Keratinocyte (primary cell): ENCODE data around the gene C1orf174. TPM values are rescaled to one million over a fixed set of nuclear protein-coding genes. Genes with fewer than 3 reads are reported as not detected.

Experiments
- DNase-seq: peaks from one replicate; pipeline ENCODE4 v3.0.0-alpha.2; 2011; ENCODE audit warnings: low read depth, missing footprints, low spot score
- FAIRE-seq: peaks from 2 replicates; lab custom pipeline; 2011; peaks lifted over from hg19 to GRCh38; lab: Jason Lieb, UNC
- H2AFZ ChIP-seq: 2 replicates; pipeline ENCODE4 v1.6.0; 2012; ENCODE audit warnings: low read length, control low read depth, inconsistent platforms; ENCODE audit not compliant: control insufficient read depth
- H3K27ac ChIP-seq: 2 replicates; pipeline ENCODE4 v1.5.1; 2011; ENCODE audit warnings: low read length; ENCODE audit not compliant: control insufficient read depth, insufficient read depth
- H3K27me3 ChIP-seq: 3 replicates; pipeline ENCODE4 v1.6.0; 2011; ENCODE audit warnings: low read length; ENCODE audit not compliant: control insufficient read depth, insufficient read depth; ENCODE audit errors: extremely low read depth
- H3K36me3 ChIP-seq, 2 experiments: 2 replicates in 1 of 2; 3 replicates in 1 of 2; pipeline ENCODE4 v1.5.1; 2011; ENCODE audit warnings: low read length in 2 of 2, mild to moderate bottlenecking in 1 of 2; ENCODE audit not compliant: control insufficient read depth in 2 of 2, insufficient read depth in 2 of 2; ENCODE audit errors: extremely low read depth in 1 of 2
- H3K4me1 ChIP-seq: 3 replicates; pipeline ENCODE4 v1.5.1; 2011; ENCODE audit warnings: low read length; ENCODE audit not compliant: control insufficient read depth, insufficient read depth; ENCODE audit errors: extremely low read depth
- H3K4me2 ChIP-seq: 3 replicates; pipeline ENCODE4 v1.6.0; 2011; ENCODE audit warnings: low read depth, low read length; ENCODE audit not compliant: control insufficient read depth, insufficient read depth; ENCODE audit errors: extremely low read depth
- H3K4me3 ChIP-seq, 3 experiments: fragments of 200-600 bp in 1 of 3; sonication (generic) in 1 of 3; 2 replicates in 2 of 3; 3 replicates in 1 of 3; pipeline ENCODE4 v1.5.1; 2011 to 2016; ENCODE audit warnings: low read length in 3 of 3, mild to moderate bottlenecking in 3 of 3, control low read depth in 2 of 3, inconsistent platforms in 1 of 3, low read depth in 1 of 3, mixed read lengths in 1 of 3, mixed run types in 1 of 3, moderate library complexity in 1 of 3; ENCODE audit not compliant: control insufficient read depth in 2 of 3, insufficient read depth in 2 of 3; ENCODE audit errors: extremely low read depth in 1 of 3
- H3K79me2 ChIP-seq: 2 replicates; pipeline ENCODE4 v1.6.0; 2012; ENCODE audit warnings: low read length; ENCODE audit not compliant: control insufficient read depth, insufficient read depth
- H3K9ac ChIP-seq: 3 replicates; pipeline ENCODE4 v1.6.0; 2011; ENCODE audit warnings: low read length; ENCODE audit not compliant: control insufficient read depth, insufficient read depth; ENCODE audit errors: extremely low read depth
- H3K9me1 ChIP-seq: 3 replicates; pipeline ENCODE4 v1.6.0; 2011; ENCODE audit warnings: low read length; ENCODE audit not compliant: control insufficient read depth, insufficient read depth; ENCODE audit errors: extremely low read depth
- H3K9me3 ChIP-seq: 2 replicates; pipeline ENCODE4 v1.5.1; 2012; ENCODE audit warnings: low read depth, low read length; ENCODE audit not compliant: control insufficient read depth
- H4K20me1 ChIP-seq: 3 replicates; pipeline ENCODE4 v1.6.0; 2011; ENCODE audit warnings: low read length; ENCODE audit not compliant: control insufficient read depth, insufficient read depth; ENCODE audit errors: extremely low read depth
- CTCF ChIP-seq, 3 experiments: IDR thresholded peaks in 1 of 3; conservative IDR thresholded peaks in 1 of 3; optimal IDR thresholded peaks in 1 of 3; 2 replicates in 2 of 3; 3 replicates in 1 of 3; pipeline versions ENCODE3 to v1.5.1; 2011; ENCODE audit warnings: low read length in 3 of 3, mild to moderate bottlenecking in 3 of 3, moderate library complexity in 2 of 3, control low read depth in 1 of 3, inconsistent platforms in 1 of 3; ENCODE audit not compliant: insufficient read depth in 2 of 3; ENCODE audit errors: extremely low read depth in 1 of 3
- EZH2 ChIP-seq: IDR thresholded peaks from one replicate; pipeline ENCODE4 v1.6.1; 2012; ENCODE audit warnings: inconsistent platforms, mild to moderate bottlenecking, low read length, moderate library complexity
- dilution Hi-C: fragments of 300-500 bp; cut with MboI; formaldehyde crosslinking; loops from one replicate; pipeline ENCODE4 v1.7.0; 2020; ENCODE audit warnings: low sequenced_read_pairs; ENCODE audit not compliant: extremely low pct_ligation_motif_present
- polyA plus RNA-seq, 5 experiments: library from polyadenylated mRNA; depleted of rRNA in 3 of 5; stranded (reverse) in 3 of 5; stranded (forward) in 1 of 5; unstranded in 1 of 5; fragments of >200 nt; gene quantifications; 1 replicate in 1 of 5; 2 replicates in 3 of 5; 3 replicates in 1 of 5; pipeline versions ENCODE4 v1.2.1 to v1.2.3, GENCODE V29; 2011 to 2012; ENCODE audit warnings: missing spikeins in 2 of 5, low read depth in 1 of 5, low replicate concordance in 1 of 5

C1orf174 gene
- polyA plus RNA-seq, 1 donor (not counting 4 experiments of a cell fraction or from before 2014, with no cell fraction given): 26.8 TPM

- peak within 1 kb of the TSS; percentile 88 for H2AFZ ChIP-seq
- DNase-seq (peak; percentile 97), FAIRE-seq (peak; percentile 82)
- H3K4me1 ChIP-seq: peaks cover 15% of the 10 kb centered on the region
- TF ChIP-seq EZH2 (no peak), CTCF (optimal IDR thresholded peaks at IDR 0.05 in 1 of 3, IDR thresholded peaks at IDR 0.05 in 1 of 3, conservative IDR thresholded peaks at IDR 0.05 in 1 of 3; ENCODE audit: extremely low read depth in 1 of 3, insufficient read depth in 2 of 3, low read length in 3 of 3) (peak; percentile 42 to 84 (median 57))
- H3K27ac ChIP-seq: peak within 1 kb of the TSS; percentile 56
- dilution Hi-C loops: no loop called here
- peak within 1 kb of the TSS; percentile 93 for H3K4me2 ChIP-seq
- no peaks in the 10 kb centered on the region for H4K20me1 ChIP-seq
- H3K79me2 ChIP-seq: peaks cover 42% of the 10 kb centered on the region
- no peaks in the 10 kb centered on the region for H3K27me3 ChIP-seq
- peak within 1 kb of the TSS; percentile 77 for H3K9ac ChIP-seq
- no peaks in the 10 kb centered on the region for H3K9me3 ChIP-seq
- peak within 1 kb of the TSS; percentile 61 to 91 (median 90) for H3K4me3 ChIP-seq
- H3K36me3 ChIP-seq: peaks cover 0 to 1% of the 10 kb centered on the region in 2 experiments
- peaks cover 4% of the 10 kb centered on the region for H3K9me1 ChIP-seq
These were observed 42.9 kb downstream of the C1orf174 start, which contains the start of the genes CEP104 and DFFB for GRCh38 chr1:3856923-3857790. Gene CEP104 (minus strand): TSS chr1:3857211. CDS start chr1:3852407, 4,804 bp downstream. Gene DFFB (plus strand): TSS chr1:3857476. CDS start chr1:3857604, 128 bp downstream.

GRCh38 chr1:3852711-3853485 is 47.2 kb downstream of the C1orf174 start:
- Histone ChIP-seq H3K79me2 (peaks cover 36% of the 10 kb centered on the region), H3K27ac (no peak overlapping the region), H3K36me3 (peaks cover 9 to 11% of the 10 kb centered on the region in 2 experiments), H3K9me3 (no peaks in the 10 kb centered on the region), H4K20me1 (no peaks in the 10 kb centered on the region), H3K9ac (no peak overlapping the region), H3K4me2 (no peak overlapping the region), H3K27me3 (no peaks in the 10 kb centered on the region), H3K4me1 (peaks cover 10% of the 10 kb centered on the region), H3K9me1 (peaks cover 4% of the 10 kb centered on the region), H2AFZ (no peak overlapping the region), H3K4me3 (no peak overlapping the region)
- FAIRE-seq (no peak), DNase-seq (no peak)
- dilution Hi-C loops: no loop called here
- TF ChIP-seq CTCF (optimal IDR thresholded peaks at IDR 0.05 in 1 of 3, IDR thresholded peaks at IDR 0.05 in 1 of 3, conservative IDR thresholded peaks at IDR 0.05 in 1 of 3; ENCODE audit: extremely low read depth in 1 of 3, insufficient read depth in 2 of 3, low read length in 3 of 3): no peak
- TF ChIP-seq EZH2: no peak
